Stimulated activated CD8-positive, alpha-beta memory T cell treated with anti-CD3 and anti-CD28 coated beads, Interleukin-7, amount 100 ng/mL, for 48 hours (primary cell): Measurements from ENCODE around the gene DHDH.

Experiments used
- DNase-seq, 2 donors: peaks; one replicate each; pipeline ENCODE4 v3.0.0-alpha.2; 2020; ENCODE audit warnings: low read depth in 1 of 2; ENCODE audit errors: extremely low read depth in 1 of 2

DHDH gene

DNA sequence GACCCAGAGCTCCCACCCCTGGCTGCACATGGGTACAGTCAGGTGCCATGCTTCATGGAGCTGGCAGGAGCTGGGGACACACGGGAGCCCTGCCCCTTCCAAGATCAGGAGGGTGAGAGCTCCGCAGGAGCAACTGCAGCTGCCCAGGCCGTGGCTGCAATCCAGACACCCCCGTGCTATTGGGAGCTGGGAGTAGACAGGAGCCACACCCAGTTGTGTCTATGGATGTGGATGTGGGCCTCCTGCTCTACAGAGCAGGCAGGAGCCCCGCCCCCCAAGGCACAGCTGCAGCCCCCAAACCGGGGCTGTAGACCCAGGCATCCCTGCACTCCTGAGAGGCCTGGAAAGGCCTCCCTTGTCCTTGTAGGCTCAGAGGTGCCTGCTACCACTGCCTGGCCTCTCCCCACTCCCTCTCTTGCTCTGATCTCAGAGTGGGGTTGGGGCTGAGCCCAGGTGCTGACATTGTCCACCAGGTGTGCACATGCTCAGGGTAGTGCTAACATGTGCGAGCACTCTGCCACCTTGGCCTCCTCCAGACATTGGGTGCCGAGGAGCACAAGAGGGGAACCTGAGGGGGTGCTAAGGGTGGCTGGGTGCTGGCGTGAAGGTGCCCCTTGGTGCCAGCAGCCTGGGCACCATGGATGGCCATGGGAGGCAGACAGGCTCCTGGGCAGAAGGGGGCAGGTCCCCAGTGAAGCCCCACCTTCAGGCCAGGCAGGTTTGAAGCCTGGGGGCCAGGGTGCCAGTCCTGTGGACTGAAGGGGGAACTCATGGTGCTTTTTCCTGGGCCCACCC lies 13.2 kb downstream of the DHDH start:
- no peak for DNase-seq

DNA sequence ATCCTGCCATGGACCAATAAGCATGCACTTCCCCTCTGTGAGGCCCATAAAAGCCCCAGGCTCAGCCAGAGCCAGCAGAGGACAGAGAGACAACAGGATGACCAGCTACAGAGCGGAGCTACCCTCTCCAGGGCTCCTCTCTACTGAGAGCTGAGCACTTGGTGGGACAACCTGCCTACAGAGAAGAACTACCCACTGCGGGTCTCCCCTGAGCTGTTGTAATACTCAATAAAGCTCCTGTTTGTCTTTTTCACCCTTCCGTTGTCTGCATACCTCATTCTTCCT lies 13.7 kb downstream of the DHDH start:
- no peak for DNase-seq

DNA sequence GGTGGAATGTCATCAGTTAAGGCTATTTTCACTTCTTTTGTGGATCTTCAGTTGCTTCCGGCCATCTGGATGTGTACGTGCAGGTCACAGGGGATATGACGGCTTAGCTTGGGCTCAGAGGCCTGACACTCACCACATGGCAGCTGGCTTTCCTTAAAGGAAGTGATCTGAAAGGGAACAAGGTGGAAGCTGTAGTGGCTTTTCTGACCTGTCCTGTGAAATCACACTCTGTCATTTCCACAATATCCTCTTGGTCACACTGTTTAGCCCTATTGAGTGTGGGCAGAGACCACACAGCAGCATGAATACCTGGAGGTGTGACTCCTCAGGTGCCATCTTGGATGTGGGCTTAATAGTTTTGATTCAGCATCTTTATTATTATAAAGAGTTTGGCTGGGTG lies 16.7 kb downstream of the DHDH start:
- no peak for DNase-seq

DNA sequence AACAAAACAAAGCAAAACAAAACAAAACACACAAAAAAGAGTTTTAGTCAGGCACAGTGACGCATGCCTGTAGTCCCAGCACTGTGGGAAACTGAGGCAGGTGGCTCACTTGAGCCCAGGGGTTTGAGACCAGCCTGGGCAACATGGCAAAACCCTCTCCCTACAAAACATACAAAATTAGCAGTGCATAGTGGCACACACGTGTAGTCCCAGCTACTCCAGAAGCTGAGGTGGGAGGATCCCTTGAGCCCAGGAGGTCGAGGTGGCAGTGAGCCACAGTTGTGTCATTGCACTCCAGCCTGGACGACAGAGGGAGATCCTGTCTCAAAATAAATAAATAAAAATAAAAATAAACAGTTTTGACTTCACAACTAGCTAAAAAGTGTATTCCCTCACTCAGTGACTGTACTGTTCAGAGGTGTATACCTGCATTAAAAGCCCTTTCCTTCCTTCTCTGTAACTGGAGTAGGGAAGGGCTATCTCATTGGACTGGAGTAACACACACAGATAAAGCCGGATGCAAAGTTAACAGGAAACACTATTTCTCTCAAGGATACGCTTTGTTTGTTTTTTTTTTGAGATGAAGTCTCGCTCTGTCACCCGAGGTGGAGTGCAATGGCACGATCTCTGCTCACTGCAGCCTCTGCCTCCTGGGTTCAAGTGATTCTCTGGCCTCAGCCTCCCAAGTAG lies 17.5 kb downstream of the DHDH start:
- no peak for DNase-seq

DNA sequence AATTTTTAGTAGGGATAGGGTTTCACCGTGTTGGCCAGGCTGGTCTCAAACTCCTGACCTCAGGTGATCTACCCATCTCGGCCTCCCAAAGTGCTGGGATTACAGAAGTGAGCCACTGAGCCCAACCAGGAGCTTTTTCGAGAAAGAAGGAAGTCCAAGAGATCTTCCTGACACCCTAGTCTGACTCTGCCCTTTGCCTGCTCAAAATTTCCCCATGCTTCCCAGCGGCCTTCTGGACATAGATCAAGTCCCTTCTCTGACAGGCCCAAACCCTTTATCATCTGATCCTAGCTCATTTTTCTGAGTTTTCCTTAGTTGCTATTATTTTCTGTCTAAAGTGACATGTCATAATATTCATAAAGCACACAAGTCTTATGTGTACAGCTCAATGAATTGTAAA lies 19.6 kb downstream of the DHDH start:
- DNase-seq: no peak

DNA sequence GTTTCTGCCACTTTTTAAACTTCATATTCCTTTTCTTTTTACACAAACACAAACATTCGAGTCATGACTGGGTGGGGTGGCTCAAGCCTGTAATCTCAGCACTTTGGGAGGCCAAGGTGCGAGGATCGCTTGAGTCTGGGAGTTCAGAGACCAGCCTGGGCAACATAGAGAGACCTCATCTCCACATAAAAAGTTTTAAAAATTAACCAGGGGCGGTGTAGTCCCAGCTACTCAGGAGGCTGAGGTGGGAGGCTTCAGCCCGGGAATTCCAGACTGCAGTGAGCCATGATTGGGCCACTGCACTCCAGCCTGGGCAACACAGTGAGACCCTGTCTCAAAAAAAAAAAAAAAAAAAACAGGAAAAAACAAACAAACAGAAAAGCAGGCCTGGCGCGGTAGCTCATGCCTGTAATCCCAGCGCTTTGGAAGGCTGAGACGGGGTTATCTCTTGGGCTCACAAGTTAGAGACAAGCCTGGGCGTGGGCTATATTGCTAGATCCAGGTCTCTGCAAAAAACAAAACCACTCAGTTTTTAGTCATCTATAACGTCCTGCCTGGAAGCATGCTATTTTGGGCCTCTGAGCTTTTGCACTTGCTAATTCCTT lies 20.6 kb downstream of the DHDH start:
- DNase-seq: no peak

DNA sequence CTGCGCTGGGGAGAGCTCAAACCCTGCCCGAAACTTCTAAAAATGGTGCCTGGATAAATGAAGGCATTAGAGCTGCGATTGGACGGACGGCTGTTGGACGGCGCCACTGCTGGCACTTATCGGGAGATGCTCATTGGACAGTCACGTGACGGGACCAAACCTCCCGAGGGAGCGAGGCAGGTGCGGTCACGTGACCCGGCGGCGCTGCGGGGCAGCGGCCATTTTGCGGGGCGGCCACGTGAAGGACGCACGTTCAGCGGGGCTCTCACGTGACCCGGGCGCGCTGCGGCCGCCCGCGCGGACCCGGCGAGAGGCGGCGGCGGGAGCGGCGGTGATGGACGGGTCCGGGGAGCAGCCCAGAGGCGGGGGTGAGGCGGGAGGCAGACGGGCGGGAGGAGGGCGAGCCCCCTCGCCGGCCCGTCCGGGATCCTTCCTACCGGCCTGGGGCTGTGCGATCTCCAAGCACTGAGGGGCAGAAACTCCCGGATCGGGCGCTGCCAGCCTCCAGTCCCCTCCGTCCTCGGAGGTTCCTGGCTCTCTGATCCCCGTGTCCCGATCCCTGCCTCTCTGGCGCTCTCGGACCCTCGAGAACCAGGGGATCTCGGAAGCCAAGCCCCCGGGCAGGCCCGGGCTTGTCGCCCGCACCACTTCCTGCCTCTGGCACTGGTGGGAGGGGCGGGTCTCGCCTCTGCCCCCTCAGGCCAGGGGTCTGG lies 21.3 kb downstream of the DHDH start, which contains the start of gene BAX:
Gene BAX (plus strand): TSS at position 281 of the 713 bp plus-strand sequence. CDS start 54 bp downstream, at position 335.
- DNase-seq: peak; percentile 91 to 95

DNA sequence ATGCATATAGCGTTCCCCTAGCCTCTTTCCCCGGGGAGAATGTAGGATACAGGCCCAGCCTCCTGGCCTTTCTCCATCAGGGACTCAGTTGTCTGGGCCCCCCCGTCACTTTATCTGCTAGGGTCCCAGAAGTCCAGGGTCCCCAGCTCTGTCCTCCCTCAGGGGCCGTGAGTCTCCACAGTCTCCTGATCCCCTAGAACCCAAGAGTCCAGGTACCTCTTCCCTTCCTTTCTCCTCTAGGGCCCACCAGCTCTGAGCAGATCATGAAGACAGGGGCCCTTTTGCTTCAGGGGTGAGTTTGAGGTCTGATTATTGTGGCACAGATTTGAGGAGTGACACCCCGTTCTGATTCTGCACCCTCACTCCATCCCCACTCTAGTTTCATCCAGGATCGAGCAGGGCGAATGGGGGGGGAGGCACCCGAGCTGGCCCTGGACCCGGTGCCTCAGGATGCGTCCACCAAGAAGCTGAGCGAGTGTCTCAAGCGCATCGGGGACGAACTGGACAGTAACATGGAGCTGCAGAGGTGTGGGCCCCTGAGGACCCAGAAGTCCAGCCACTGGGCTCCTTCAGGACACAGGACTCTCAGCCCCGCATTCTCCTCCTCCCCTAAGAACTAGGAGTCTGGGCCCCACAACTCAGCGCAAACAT lies 21.9 kb downstream of the DHDH start:
- no peak for DNase-seq

DNA sequence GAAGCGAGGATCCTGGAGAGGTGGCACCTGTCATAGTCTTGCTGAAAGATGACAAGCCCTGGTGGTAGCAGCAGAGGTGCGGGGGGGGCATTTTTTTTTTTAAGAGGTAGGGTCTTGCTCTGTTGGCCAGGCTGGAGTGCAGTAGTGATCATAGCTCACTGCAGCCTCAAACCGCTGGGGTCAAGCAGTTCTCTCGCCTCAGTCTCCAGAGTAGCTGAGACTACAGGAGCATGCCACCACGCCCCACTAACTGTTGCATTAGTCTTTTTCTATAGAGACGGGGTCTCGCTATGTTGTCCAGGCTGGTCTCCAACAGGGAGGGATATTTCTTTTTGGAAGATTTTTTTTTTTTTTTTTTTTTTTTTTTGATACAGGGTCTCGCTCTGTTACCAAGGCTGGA lies 24.5 kb downstream of the DHDH start:
- no peak for DNase-seq

DNA sequence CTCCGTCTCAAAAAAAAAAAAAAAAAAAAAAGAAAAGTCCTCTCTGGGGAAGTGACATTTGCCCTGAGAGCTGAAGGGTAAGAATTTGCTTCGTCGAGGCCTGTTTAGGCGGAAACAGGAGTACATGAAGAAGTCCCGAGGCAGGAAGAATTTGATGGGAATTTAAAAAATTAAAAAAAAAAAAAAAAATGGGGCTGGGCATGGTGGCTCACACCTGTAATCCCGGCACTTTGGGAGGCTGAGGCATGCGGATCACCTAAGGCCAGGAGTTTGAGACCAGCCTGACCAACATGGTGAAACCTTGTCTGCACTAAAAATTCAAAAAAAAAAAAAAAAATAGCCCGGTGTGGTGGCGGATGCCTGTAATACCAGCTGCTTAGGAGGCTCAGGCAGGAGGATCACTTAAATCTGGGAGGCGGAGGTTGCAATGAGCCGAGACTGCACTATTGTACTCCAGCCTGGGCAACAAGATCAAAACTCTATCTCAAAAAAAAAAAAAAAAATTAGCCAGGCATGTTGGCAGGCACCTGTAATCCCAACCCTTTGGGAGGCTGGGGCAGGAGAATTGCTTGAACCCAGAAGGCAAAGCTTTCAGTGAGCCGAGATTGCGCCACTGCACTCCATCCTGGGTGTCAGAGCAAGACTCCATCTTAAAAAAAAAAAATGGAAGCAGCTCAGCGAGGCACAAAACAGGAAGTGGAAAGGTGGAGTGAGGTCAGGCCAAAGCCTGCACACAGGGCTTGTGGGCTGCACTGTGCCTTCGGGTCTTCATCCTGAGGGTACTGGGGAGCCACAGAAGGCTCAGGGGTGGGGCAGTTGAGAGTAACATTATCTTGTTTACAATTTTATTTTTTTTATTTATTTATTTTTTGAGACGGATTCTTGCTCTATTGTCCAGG lies 26.1 kb downstream of the DHDH start:
- no peak for DNase-seq

DNA sequence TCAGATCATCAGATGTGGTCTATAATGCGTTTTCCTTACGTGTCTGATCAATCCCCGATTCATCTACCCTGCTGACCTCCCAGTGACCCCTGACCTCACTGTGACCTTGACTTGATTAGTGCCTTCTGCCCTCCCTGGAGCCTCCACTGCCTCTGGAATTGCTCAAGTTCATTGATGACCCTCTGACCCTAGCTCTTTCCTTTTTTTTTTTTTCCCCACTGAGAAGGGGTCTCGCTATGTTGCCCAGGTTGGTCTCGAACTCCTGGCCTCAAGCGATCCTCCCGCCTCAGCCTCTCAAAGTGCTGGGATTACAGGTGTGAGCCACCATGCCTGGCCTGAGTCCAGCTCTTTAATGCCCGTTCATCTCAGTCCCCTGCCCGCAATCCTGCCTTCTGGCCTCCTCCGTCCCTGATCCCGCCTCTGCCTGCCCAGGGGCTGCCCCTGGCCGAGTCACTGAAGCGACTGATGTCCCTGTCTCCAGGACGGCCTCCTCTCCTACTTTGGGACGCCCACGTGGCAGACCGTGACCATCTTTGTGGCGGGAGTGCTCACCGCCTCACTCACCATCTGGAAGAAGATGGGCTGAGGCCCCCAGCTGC lies 27.7 kb downstream of the DHDH start:
- DNase-seq: no peak

DNA sequence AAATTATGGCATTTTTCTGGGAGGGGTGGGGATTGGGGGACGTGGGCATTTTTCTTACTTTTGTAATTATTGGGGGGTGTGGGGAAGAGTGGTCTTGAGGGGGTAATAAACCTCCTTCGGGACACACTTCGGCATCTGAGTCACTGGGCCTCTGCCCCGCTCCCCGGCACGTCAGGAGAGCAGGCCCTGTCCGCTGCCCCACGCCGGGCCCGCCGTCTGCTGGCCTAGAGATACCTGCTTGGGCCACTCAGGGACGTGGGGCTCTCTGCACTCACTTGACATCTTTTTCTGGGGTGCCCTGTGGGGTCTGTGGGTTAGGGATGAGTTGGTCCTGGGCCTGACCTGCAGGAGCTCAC lies 28.2 kb downstream of the DHDH start:
- no peak for DNase-seq

DNA sequence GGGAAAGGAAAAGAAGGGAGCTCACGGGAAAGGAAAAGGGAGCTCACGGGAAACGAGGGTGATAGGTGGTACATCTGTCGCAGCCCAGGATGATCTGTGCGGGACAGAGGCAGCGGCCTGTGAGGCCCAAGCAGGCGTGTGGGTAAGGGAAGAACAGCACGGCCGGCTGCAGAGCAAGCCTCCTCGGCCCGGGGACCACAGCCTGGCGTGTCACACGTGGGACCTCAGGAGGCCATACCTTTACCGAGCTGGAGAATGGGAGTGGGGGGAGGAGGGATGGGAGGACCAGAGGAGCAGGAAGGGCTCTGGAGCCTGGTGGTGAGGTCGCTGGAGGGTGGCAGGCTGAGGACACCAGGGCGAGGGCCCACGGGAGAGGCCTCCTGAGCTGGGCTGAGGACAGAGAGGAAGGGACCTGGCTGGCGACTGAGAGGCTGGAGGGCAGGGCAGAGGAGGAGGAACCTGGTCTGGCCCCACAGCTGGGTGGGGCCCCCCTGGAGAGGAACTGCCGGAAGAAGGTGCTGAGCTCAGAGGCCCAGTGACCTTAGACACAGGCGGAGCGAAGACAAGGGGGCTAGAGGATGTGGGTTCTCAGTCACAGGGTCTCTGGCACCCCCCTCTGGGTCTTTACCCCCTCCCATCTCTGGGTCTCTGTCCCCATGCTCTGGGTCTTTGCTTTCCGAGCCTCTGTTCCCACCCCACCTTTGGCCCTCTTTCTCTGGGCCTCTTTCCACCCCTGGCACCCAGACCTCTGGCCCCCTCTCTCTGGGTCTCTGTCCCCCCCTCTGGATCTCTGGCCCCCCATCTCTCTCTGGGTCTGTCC lies 28.7 kb downstream of the DHDH start:
- DNase-seq: no peak

DNA sequence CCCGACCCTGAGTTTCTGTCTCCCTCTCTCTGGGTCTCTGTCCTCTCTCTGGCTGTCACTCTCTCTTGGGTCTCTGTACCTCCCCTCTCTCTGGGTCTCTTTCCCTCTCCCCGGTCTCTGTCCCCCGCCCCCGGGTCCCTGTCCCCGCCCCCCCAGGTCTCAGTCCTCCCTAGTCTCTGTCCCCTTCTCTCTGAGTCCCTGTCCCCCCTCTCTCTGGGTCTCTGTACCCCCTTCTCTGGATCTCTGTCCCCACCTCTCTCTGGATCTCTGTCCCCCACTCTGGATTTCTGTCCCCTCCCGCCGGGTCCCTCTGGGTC lies 29.3 kb downstream of the DHDH start:
- no peak for DNase-seq

DNA sequence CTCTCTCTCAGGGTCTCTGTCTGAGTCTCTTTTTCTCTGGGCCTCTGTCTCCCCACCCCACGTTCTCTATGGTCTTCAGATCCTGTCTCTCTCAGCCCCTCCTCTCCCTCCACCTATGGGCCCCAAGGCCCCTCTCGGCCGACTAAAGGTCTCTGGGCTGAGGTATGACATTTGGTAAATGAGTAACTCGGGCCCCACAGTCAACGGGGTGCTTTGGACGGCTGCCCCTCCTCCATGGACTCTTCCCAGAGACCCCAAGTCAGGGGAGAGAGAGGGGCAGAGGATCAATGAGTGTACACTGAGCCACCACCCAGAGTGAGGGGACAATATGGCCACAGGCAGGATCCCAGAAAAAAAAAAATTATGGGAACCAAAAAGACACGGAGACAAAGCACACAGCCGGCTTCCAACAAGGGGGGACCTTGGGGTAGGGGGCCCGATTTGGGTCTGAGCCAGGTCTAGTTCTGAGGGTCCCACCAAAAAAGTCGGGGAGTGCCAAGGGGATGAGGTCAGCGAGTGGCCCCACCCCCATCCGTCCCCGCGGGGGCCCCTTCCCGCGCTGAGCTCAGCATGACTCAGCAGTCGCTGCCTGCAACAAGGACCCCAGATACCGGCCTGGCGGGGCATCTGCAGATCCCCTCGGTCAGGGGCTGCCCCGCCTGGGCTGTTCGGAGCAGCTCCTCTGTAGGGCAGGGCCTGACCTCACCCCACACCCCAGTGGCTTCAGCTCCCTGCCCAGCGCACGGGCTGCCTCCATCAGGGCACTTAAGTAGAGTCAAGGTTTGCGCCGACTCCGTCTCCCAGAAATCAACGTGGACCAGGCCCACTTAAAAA lies 30.1 kb downstream of the DHDH start:
- peak; percentile 69 to 74 for DNase-seq

DNA sequence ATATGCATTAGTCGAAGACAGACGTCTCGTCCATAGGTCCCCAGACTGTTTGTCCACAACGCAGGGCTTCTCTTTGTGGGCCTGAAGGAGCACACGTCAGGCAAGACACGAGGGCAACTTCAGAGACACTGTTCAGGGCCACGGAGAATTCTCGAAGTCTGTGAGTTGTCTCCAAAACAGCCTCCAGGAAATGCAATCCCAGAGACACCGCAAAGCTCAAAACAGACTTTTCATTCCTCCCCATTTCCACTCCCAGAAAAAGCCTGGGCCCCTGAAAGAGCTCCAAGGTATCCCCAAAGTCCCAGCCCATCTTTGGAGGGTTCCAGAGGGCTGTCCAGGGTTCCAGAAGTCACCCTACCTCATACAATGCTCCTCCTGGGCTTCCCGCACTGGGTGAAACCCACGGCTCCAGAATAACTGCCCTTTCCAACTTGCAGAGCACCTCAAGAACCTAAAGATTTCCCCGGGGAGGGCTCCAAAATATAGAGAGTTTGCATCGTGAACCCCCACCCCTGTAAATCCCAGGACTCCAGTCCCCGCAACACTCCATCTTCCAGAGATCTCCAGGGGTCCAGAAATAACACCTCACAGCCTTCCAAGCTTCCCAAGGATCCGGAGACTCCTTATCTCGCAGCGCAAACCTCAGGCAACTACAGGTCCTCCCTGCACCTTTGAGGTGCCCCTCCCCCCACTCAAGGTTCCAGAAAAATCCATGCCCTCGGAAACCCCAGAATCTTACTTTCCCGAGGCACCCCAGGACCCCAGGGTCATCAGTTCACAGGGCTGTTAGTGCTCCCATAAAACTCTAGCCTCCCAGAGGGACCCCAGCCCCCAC lies 30.9 kb downstream of the DHDH start:
- DNase-seq: no peak

DNA sequence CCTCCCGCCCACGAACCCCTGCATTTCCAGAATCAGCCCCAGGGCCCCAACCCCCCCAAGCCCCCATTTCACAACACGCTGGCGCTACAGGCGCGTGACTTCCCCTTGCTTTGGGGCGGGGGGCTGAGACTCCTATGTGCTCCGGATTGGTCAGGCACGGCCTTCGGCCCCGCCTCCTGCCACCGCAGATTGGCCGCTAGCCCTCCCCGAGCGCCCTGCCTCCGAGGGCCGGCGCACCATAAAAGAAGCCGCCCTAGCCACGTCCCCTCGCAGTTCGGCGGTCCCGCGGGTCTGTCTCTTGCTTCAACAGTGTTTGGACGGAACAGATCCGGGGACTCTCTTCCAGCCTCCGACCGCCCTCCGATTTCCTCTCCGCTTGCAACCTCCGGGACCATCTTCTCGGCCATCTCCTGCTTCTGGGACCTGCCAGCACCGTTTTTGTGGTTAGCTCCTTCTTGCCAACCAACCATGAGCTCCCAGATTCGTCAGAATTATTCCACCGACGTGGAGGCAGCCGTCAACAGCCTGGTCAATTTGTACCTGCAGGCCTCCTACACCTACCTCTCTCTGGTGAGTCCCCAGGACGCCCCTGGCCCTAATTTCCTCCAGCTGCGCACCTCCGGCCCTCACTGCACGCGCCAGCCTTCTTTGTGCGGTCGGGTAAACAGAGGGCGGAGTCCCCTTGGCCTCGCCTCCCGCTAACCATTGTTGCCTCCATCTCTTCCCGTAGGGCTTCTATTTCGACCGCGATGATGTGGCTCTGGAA lies 31.7 kb downstream of the DHDH start, which contains the start of gene FTL:
Gene FTL (plus strand): TSS at position 270 of the 766 bp plus-strand sequence. CDS start 199 bp downstream, at position 469.
- DNase-seq: peak; percentile 91 to 93
